AML-193 (cell line): ENCODE measurements around the gene MAP3K21.

Experiments used
- DNase-seq, 2 experiments: peaks; one replicate each; lab custom pipeline; 2025; lab: John Stamatoyannopoulos, UW

MAP3K21 gene

GRCh38 chr1:233359431-233359830 is 31.9 kb downstream of the MAP3K21 start:
- DNase-seq = no peak

GRCh38 chr1:233359905-233360304 is 32.4 kb downstream of the MAP3K21 start:
- DNase-seq = no peak

- no peak for DNase-seq
These were observed 33.1 kb downstream of the MAP3K21 start for GRCh38 chr1:233360525-233361102.

- no peak for DNase-seq
These were observed 34.4 kb downstream of the MAP3K21 start for GRCh38 chr1:233361876-233362275.

- DNase-seq = no peak
These were observed 35.2 kb downstream of the MAP3K21 start for GRCh38 chr1:233362743-233363142.

GRCh38 chr1:233364026-233364425 is 36.5 kb downstream of the MAP3K21 start:
- DNase-seq = no peak

GRCh38 chr1:233364695-233365539 is 37.4 kb downstream of the MAP3K21 start:
- DNase-seq = peak; percentile 7 to 30

GRCh38 chr1:233366575-233366974 is 39.1 kb downstream of the MAP3K21 start:
- DNase-seq = no peak

- DNase-seq = no peak
These were observed 39.7 kb downstream of the MAP3K21 start for GRCh38 chr1:233367057-233367803.

- DNase-seq = no peak
These were observed 40.7 kb downstream of the MAP3K21 start for GRCh38 chr1:233368106-233368788.

- DNase-seq = no peak
These were observed 41.2 kb downstream of the MAP3K21 start for GRCh38 chr1:233368789-233369130.

GRCh38 chr1:233372218-233373120 is 44.9 kb downstream of the MAP3K21 start:
- no peak for DNase-seq

- no peak for DNase-seq
These were observed 45.7 kb downstream of the MAP3K21 start for GRCh38 chr1:233373226-233373625.

- no peak for DNase-seq
These were observed 48.1 kb downstream of the MAP3K21 start for GRCh38 chr1:233375653-233376052.

- DNase-seq = no peak
These were observed 49.0 kb downstream of the MAP3K21 start for GRCh38 chr1:233376382-233377110.

GRCh38 chr1:233379869-233380438 is 52.4 kb downstream of the MAP3K21 start:
- no peak for DNase-seq

GRCh38 chr1:233381806-233382205 is 54.3 kb downstream of the MAP3K21 start:
- no peak for DNase-seq

GRCh38 chr1:233383984-233384383 is 56.5 kb downstream of the MAP3K21 start:
- no peak for DNase-seq

GRCh38 chr1:233386336-233386735 is 58.8 kb downstream of the MAP3K21 start:
- DNase-seq = no peak

GRCh38 chr1:233387585-233387984 is 60.1 kb downstream of the MAP3K21 start:
- no peak for DNase-seq
